Pulmonary artery endothelial cell (primary cell): ENCODE data around the gene NKG7. TPM values are rescaled to one million over a fixed set of nuclear protein-coding genes. Genes with fewer than 3 reads are reported as not detected.

Source experiments
- DNase-seq: peaks from one replicate; pipeline ENCODE4 v3.0.0-alpha.2; 2011; ENCODE audit warnings: low read depth, low spot score
- total RNA-seq: library from RNA; depleted of rRNA; stranded (reverse); fragments of >200 nt; gene quantifications from 2 replicates; pipeline ENCODE4 v1.2.3, GENCODE V29; 2014

Gene NKG7
- total RNA-seq, 1 donor from 2014 or later = not detected

DNA sequence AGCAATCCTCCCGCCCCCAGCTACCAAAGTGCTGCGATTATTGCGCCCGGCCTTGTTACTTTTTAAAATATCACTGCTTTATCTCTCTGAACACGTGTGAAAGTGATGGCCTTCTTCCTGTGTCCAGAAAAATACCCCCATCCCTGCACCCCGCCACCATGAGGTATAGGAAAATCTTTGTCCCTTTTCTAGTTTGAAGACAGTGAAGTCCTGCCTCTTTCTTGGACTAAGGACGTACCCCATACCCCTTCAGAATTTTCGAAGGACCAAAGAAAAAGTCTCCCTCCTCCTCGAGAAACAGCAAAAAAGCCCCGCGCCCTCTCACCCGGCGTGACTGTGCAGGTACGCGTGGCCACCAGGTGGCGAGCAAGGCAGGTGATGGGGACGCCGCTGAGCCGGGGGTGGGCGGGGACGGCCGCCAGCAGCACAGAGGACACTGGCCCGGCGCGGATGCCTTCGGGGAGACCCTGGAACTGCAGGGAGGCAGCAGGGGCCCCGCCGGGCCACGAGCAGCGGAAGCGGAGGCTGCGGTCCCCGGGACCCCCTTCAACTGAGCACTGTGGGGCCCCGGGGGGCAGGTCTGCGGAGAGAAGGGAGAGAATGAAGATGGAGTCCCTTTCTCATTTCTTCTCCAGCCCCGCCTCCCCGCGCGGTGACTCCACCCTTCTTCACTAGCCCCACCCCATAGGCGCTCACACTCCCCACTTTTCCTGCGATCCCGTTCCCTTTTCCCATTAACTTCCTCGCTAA is 33.7 kb downstream of the NKG7 start:
- peak; percentile 22 for DNase-seq

DNA sequence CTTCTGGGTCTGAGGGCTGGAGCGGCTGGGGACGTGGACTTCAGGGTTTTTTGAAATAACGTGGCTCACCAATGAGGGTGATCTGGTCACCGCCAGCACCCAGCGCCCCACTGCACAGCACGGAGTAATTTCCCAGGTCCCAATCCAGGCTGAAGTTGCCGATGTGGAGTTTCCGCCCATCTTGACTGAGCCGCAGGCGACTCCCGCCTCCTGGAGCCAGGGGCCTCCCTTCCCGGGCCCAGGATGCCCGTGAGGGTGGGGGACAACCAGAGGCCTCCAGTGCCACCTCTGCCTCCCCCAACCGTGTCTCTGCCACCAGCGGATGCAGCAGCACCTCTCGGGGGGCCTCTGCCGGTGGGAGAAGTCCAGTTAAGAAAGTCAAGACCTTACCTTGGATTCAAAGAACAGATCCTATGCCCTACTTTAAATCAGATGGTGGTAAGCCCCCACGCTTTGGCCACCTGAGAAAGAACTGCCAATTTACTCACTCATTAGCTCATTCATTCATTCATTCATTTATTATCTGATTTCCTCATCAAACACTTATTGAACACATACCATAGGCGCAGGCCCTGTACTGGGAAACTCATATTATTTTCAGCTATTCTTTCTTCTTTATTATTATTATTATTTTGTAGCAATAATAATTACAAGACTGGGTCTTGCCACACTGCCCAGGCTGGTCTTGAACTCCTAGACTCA is 34.4 kb downstream of the NKG7 start:
- no peak for DNase-seq

DNA sequence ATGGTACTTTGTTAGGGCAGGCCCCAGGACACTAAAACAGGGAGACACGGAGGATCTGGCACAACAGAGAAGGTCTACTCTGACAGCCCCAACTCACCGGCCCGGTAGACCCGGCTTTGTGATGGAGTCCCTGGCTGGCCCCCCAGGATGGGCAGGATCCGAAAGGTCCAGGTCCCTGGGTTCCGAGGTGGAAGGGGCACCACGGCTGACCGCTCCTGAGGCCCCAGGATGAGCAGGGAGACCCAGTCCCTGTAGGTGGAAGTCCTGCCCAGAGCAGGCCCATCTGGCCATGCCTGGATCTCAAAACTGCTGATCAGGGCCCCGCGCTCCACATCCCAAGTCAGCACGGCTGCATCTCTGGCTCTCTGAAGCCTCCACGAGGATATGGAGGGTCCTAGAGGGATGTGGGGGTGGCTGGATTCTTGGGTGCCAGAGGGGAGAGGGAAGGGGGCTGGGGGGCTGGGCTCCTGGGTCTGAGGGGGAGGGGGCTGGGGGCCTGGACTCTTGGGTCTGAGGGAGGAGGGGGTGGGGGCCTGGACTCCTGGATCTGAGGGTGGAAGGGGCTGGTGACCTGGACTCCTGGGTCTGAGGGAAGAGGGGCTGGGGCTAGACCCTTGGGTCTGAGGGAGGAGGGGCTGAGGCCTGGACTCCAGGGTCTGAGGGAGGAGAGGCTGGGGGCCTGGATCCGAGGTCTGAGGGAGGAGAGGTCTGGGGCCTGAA is 35.2 kb downstream of the NKG7 start:
- no peak for DNase-seq

DNA sequence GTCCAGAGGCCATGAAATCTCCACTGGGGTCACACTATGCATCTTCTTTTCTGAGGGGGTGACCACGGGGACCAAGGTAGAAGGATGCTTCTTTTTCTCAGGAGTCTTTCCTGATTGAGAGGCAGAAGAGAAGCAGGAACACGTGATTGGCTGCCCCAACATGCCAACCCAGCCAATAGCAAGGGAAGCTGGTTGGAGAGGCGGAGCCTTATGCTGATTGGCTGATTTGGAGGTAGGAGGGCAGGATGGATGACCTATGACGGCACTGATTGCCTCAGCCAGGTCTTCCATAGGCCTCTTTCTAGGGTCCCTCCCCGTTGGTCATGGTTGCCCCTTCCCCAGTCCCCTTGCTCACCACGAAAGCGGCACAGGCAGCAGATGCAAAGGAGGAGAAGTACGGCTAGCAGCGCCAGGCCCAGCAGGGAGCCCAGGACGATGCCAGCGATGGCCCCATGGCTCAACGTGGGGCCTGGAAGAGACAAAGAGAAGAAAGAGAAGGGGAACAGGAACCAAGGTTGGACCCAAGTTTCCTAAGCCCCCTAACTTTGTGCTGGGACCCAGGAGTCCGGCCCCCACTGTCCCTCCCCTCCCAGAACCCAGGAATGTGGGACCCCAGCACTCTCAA is 38.5 kb downstream of the NKG7 start:
- DNase-seq = no peak

DNA sequence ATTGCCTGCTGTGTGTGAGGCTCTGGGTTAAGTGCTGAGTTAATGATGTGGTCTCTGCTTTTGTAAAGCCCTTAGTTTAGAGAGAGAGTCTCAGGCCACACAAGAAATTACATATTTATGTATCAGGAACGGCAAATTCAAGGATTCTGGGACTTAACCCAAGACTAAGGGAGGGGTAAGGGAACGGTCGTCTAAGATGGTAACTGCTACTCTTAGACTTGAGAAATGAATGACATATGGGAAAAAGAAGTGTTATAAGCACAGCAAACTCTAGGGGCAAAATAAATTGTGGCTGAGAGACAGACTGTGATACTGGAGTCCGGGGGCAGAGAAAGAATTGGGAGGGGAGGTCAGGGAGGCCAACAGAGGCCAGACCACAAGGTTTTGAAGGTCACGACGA is 40.7 kb downstream of the NKG7 start:
- DNase-seq = no peak

DNA sequence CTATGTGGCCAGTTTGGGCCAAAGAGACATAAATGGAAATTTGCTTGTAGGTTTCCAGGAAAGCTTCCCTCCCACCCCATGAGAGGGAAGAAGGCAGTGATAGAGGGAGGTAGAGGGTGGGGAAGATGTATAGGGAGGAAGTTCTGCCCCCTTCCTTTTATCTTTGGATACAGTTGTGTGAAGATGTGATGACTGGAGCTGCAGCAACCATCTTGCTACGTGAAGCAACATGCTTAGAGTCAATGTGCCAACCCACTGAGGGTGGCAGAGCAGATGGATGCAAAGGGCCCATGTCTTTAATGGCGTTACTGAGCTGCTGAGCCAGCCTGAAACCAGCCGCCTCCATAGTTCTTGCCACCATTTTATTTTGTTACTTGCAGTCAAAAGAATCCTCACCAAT is 41.3 kb downstream of the NKG7 start:
- DNase-seq = no peak

DNA sequence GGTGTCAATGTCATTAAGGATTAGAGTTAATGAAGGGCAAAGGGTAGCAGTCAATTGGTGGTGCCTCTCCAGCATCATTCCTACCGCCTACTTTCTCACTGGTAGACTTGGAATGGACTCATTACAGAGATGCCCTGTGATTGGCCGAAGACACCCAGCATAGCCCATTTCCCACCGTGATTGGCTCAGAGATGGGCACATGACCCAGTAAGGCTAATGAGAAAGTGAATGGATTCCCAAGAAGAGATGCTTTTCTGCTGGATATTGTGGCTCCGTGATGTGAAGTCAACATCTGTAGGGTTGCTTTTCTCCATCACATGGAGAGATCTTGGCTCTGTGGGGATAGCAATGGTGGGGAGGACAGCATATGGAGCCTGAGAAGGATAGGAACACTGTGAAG is 42.1 kb downstream of the NKG7 start:
- DNase-seq = no peak

DNA sequence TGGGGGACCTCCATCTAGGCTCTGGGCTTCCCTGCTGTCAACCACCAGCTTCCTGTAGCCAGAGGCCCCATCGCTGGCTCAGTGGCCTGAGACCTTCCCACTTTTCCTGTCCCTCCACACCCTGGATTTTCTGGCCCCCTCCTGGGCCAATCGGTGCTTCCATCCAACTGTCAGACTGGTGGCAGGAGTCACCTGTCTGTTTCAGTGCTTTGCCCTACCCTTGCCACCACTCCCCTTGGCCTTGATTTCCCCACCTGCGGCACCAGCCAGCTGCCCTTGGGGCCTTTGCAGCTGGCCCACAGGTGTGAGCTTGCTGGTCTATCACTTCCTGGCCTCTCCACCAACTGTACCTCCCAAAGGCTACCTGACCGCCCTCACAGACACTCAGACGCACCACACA is 43.0 kb downstream of the NKG7 start:
- no peak for DNase-seq

DNA sequence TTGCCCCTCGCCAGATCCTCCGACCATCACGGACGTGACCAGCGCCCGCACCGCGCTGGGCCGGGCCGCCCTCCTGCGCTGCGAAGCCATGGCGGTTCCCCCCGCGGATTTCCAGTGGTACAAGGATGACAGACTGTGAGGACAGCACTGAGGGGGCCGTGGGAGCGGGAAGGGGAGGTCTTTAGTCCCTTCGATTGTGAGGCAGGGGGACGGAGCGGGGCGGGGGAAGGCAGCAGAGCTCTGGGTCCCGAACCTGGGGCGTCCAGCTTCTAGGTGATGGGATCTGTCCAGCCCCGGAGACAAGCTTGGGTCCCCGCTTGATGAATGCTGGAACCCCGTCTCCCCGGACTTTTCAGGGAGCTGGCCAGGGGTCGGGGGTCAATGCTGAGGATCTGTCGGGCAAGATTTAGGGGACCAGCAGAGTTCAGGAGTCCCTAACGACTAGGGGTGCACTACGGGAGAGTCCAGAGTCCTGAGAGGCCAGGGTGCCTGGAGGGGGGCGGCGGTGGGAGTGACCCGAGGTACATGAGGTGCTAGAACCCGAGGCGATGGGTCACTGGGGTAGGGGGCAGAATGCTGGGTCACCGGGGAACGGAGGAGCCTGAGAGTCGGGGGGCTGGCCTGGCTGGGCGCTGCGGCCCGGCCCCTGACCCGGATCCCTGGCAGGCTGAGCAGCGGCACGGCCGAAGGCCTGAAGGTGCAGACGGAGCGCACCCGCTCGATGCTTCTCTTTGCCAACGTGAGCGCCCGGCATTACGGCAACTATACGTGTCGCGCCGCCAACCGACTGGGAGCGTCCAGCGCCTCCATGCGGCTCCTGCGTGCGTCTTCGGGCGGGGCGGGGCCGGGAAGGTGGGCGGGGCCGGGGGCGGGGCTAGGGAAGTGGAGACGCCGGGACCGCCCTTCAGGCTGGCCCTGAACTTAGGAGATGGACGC is 45.1 kb downstream of the NKG7 start:
- DNase-seq = no peak

DNA sequence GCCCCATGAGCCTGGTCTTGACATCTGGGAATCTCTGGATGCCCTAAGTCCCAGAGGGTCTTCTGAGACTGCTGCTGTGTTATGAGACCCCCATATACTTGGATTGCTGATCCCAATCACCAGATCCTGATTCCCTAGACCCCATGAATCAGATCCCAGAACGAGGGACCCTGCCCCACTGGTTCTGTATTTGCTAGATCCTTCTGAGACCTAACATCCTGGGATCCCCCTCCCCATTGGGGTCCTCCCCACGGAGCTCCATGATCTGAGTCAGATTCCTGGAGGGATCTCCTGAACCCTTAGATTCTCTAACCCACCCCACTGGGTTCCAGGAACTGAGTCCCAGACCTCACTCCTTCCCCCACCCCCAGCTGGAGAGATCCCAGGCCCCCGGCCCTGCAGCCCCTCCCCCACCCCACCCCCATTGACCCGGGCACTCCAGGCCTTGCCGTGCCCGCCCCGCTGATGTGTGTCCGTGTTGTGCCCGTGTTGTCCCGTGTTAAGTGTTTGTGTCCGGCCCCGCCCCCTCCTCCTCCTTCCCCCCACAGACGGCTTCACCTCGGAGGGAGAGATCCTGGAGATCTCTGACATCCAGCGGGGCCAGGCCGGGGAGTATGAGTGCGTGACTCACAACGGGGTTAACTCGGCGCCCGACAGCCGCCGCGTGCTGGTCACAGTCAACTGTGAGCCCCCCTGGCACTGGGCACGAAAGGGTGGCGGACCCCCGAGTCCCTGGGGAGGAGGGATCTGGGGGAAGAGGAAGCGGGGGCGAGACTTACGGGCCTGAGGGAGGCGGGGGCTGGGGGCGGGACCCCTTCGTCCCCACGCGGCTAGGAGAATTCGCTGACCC is 46.0 kb downstream of the NKG7 start:
- DNase-seq = no peak

DNA sequence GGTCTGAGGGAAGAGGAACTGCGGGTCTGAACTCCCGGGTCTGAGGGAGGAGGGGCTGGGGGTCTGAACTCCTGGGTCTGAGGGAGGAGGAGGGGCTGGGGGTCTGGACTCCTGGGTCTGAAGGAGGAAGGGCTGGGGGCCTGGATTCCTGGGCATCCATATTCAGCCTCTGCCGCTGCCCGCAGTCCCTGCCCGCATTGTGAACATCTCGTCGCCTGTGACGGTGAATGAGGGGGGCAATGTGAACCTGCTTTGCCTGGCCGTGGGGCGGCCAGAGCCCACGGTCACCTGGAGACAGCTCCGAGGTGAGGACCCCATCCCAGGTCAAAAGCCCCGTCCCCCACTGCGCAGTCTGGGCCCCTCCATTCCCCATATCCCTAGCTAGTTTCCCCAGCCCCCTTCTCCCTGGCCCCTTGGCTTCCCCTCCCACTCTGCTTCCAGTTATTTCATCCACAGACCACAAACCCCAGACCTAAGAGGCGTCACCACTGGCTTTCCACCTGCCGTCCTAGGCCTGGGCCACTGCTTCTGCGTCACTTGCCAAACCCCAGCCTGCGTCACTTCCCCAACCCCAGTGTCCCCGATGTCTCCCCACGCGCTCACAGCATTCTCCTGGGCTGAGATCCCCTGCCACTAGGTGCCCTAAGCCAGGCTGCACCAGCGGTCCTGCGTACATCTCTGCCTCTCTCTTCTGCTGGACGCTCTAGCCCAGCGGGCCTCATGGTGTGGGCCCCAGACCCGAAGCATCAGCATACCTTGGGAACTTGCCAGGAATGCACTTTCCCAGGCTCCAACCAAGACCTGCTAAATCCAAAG is 47.1 kb downstream of the NKG7 start:
- no peak for DNase-seq

DNA sequence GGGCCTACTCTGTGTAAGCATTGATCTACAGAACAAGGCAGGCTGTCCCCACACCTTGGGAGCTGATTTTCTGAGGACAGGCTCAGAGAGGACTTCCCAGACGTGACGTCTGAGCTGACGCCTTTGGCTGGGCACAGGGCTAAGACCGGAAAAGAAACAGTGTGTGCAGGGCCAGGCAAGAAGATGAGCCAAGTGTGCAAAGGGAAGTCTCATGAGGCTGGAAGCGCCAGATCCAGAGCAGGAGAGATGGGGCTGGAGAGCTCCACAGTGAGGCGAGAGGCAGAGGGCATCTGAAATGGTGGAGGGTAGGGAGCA is 48.3 kb downstream of the NKG7 start:
- DNase-seq = no peak

DNA sequence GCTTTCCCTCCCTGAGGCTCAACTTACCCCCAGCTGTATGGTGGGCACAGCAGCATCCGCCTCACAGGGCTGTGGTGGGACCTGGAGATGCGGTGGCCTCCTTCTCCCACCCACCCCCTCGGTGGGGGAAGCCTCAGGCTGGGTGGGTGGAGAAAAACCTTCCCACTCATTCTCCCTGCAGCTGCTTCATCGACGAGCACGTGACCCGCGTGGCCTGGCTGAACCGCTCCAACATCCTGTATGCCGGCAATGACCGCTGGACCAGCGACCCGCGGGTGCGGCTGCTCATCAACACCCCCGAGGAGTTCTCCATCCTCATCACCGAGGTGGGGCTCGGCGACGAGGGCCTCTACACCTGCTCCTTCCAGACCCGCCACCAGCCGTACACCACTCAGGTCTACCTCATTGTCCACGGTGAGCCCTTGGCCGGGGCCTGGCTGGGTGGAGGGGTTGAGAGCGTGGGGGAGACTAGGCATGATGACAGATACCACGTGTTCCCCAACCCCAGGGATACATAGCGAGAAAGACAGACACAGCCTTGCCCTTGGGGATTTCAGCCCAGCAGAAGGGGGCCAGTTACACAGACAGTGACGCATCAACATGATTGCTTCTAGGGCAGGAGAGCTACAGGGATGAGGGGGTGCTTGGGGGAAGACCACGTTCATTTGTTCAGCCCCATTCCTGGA is 48.8 kb downstream of the NKG7 start:
- no peak for DNase-seq

DNA sequence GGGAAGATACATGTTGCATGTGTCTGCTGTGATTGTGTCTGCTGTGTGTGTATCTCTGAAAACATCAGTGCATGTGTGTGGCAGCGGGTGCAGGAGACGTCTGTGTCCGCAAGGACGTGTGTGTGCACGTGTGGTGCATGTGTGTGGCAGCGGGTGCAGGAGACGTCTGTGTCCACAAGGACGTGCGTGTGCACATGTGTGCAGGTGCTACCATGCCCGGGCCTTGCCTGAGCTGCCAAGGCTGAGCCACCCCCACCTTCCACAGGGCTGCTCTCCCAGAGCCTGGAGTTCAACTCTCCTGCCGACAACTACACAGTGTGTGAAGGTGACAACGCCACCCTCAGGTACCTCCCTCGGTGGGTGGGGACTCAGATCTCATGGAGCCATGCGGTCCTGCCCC is 50.7 kb downstream of the NKG7 start:
- DNase-seq = no peak

Other genes with a start within 250 kb of the NKG7 start
- not detected in 2 replicates for gene SIGLEC9, start 247.7 kb downstream of the NKG7 start, total RNA-seq
- gene SIGLEC7, start 230.4 kb downstream of the NKG7 start, total RNA-seq = not detected in 2 replicates
- not detected in 2 replicates for gene CD33, start 147.6 kb downstream of the NKG7 start, total RNA-seq
- gene SIGLECL1, start 121.6 kb downstream of the NKG7 start, total RNA-seq = not detected in 2 replicates
- not detected in 2 replicates for gene IGLON5, start 61.0 kb downstream of the NKG7 start, total RNA-seq
- gene VSIG10L, start 30.5 kb downstream of the NKG7 start, total RNA-seq = 0.04 and 0.07 TPM in 2 replicates
- gene ETFB, start 6.3 kb downstream of the NKG7 start, total RNA-seq = 65.6 and 66.1 TPM in 2 replicates
- gene CLDND2, start 3.7 kb downstream of the NKG7 start, total RNA-seq = not detected in 2 replicates
- not detected in 2 replicates for gene LIM2, start 15.3 kb upstream of the NKG7 start, total RNA-seq
- gene C19orf84, start 17.9 kb upstream of the NKG7 start, total RNA-seq = not detected in 2 replicates
- gene SIGLEC10, start 45.0 kb upstream of the NKG7 start, total RNA-seq = not detected in 2 replicates
- gene SIGLEC8, start 85.8 kb upstream of the NKG7 start, total RNA-seq = not detected in 2 replicates
- gene CEACAM18, start 105.9 kb upstream of the NKG7 start, total RNA-seq = not detected in 2 replicates
- gene SIGLEC12, start 129.1 kb upstream of the NKG7 start, total RNA-seq = not detected in 2 replicates
- not detected in 2 replicates for gene SIGLEC6, start 159.0 kb upstream of the NKG7 start, total RNA-seq
- gene ZNF175, start 198.6 kb upstream of the NKG7 start, total RNA-seq = 3.5 and 7.4 TPM in 2 replicates